ENCODE data around the gene RSPH9. TPM values are rescaled to one million over a fixed set of nuclear protein-coding genes. Genes with fewer than 3 reads are reported as not detected.
A peak's percentile ranks its signal among the peaks of the same experiment; 100 is the strongest.

RSPH9 gene
- total and polyA plus RNA-seq, 2 experiments from 2014 or later, result 0.10 to 0.39 TPM

GRCh38 chr6:43702534-43703440, 58.0 kb downstream of the RSPH9 start:
- peak; percentile 81 for ATAC-seq
- Mint-ChIP-seq H3K4me1 (peaks cover 79% of the 10 kb centered on the region), H3K4me3 (peak overlapping the region; percentile 54), H3K36me3 (ENCODE audit: low read depth) (no peaks in the 10 kb centered on the region), H3K9me3 (no peaks in the 10 kb centered on the region; the same call in 2 of the 3 replicates), H3K27me3 (ENCODE audit: insufficient read depth, low read depth, poor library complexity) (peaks cover 11% of the 10 kb centered on the region), H3K27ac (peak overlapping the region; percentile 94)
- Histone ChIP-seq H3K27me3 (ENCODE audit: insufficient read depth) (no peaks in the 10 kb centered on the region), H3K27ac (ENCODE audit: low read depth) (peak overlapping the region; percentile 94), H4K20me1 (replicated peaks; ENCODE audit: insufficient read depth) (no peaks in the 10 kb centered on the region), H3K36me3 (ENCODE audit: insufficient read depth) (no peaks in the 10 kb centered on the region), H2AFZ (peak overlapping the region; percentile 9; the same call in 1 of the 2 replicates), H3K4me1 (ENCODE audit: insufficient read depth) (peaks cover 56% of the 10 kb centered on the region), H3K4me3 (peak overlapping the region; percentile 43), H3F3A (replicated peaks; ENCODE audit: low read depth) (no peaks in the 10 kb centered on the region; the same call in 1 of the 2 replicates), H3K9me2 (ENCODE audit: insufficient read depth) (no peaks in the 10 kb centered on the region), H3K4me2 (peak overlapping the region; percentile 74), H3K79me2 (replicated peaks; ENCODE audit: insufficient read depth) (no peaks in the 10 kb centered on the region)
- TF ChIP-seq POLR2AphosphoS5 (IDR thresholded peaks at IDR 0.05; ENCODE audit: low read depth) (peak; percentile 57), EZH2phosphoT487 (IDR thresholded peaks at IDR 0.05; ENCODE audit: unreplicated experiment) (no peak), REST (IDR thresholded peaks at IDR 0.05; ENCODE audit: unreplicated experiment) (no peak), STAT1 (IDR thresholded peaks at IDR 0.05; ENCODE audit: unreplicated experiment) (no peak), CREB1 (CRISPR knock-in tag; IDR thresholded peaks at IDR 0.05; ENCODE audit: low read depth) (peak; percentile 88), ZNF331 (CRISPR knock-in tag; IDR thresholded peaks at IDR 0.05; ENCODE audit: low read depth) (no peak), JUNB (IDR thresholded peaks at IDR 0.05; ENCODE audit: unreplicated experiment) (no peak), ZNF114 (CRISPR knock-in tag; IDR thresholded peaks at IDR 0.05) (no peak), NANOG (IDR thresholded peaks at IDR 0.05; ENCODE audit: borderline replicate concordance) (no peak), EZH2 (IDR thresholded peaks at IDR 0.05; ENCODE audit: low read depth, unreplicated experiment) (no peak)
- TF ChIP-seq, protein P1, sequence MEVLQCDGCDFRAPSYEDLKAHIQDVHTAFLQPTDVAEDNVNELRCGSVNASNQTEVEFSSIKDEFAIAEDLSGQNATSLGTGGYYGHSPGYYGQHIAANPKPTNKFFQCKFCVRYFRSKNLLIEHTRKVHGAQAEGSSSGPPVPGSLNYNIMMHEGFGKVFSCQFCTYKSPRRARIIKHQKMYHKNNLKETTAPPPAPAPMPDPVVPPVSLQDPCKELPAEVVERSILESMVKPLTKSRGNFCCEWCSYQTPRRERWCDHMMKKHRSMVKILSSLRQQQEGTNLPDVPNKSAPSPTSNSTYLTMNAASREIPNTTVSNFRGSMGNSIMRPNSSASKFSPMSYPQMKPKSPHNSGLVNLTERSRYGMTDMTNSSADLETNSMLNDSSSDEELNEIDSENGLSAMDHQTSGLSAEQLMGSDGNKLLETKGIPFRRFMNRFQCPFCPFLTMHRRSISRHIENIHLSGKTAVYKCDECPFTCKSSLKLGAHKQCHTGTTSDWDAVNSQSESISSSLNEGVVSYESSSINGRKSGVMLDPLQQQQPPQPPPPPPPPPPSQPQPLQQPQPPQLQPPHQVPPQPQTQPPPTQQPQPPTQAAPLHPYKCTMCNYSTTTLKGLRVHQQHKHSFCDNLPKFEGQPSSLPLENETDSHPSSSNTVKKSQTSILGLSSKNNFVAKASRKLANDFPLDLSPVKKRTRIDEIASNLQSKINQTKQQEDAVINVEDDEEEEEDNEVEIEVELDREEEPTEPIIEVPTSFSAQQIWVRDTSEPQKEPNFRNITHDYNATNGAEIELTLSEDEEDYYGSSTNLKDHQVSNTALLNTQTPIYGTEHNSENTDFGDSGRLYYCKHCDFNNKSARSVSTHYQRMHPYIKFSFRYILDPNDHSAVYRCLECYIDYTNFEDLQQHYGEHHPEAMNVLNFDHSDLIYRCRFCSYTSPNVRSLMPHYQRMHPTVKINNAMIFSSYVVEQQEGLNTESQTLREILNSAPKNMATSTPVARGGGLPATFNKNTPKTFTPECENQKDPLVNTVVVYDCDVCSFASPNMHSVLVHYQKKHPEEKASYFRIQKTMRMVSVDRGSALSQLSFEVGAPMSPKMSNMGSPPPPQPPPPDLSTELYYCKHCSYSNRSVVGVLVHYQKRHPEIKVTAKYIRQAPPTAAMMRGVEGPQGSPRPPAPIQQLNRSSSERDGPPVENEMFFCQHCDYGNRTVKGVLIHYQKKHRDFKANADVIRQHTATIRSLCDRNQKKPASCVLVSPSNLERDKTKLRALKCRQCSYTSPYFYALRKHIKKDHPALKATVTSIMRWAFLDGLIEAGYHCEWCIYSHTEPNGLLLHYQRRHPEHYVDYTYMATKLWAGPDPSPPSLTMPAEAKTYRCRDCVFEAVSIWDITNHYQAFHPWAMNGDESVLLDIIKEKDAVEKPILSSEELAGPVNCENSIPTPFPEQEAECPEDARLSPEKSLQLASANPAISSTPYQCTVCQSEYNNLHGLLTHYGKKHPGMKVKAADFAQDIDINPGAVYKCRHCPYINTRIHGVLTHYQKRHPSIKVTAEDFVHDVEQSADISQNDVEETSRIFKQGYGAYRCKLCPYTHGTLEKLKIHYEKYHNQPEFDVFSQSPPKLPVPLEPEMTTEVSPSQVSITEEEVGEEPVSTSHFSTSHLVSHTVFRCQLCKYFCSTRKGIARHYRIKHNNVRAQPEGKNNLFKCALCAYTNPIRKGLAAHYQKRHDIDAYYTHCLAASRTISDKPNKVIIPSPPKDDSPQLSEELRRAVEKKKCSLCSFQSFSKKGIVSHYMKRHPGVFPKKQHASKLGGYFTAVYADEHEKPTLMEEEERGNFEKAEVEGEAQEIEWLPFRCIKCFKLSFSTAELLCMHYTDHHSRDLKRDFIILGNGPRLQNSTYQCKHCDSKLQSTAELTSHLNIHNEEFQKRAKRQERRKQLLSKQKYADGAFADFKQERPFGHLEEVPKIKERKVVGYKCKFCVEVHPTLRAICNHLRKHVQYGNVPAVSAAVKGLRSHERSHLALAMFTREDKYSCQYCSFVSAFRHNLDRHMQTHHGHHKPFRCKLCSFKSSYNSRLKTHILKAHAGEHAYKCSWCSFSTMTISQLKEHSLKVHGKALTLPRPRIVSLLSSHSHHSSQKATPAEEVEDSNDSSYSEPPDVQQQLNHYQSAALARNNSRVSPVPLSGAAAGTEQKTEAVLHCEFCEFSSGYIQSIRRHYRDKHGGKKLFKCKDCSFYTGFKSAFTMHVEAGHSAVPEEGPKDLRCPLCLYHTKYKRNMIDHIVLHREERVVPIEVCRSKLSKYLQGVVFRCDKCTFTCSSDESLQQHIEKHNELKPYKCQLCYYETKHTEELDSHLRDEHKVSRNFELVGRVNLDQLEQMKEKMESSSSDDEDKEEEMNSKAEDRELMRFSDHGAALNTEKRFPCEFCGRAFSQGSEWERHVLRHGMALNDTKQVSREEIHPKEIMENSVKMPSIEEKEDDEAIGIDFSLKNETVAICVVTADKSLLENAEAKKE (CRISPR knock-in tag; IDR thresholded peaks at IDR 0.05), result peak; percentile 93
- TF ChIP-seq, protein P2, sequence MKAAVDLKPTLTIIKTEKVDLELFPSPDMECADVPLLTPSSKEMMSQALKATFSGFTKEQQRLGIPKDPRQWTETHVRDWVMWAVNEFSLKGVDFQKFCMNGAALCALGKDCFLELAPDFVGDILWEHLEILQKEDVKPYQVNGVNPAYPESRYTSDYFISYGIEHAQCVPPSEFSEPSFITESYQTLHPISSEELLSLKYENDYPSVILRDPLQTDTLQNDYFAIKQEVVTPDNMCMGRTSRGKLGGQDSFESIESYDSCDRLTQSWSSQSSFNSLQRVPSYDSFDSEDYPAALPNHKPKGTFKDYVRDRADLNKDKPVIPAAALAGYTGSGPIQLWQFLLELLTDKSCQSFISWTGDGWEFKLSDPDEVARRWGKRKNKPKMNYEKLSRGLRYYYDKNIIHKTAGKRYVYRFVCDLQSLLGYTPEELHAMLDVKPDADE (IDR thresholded peaks at IDR 0.05), result no peak
- TF ChIP-seq, protein P3, sequence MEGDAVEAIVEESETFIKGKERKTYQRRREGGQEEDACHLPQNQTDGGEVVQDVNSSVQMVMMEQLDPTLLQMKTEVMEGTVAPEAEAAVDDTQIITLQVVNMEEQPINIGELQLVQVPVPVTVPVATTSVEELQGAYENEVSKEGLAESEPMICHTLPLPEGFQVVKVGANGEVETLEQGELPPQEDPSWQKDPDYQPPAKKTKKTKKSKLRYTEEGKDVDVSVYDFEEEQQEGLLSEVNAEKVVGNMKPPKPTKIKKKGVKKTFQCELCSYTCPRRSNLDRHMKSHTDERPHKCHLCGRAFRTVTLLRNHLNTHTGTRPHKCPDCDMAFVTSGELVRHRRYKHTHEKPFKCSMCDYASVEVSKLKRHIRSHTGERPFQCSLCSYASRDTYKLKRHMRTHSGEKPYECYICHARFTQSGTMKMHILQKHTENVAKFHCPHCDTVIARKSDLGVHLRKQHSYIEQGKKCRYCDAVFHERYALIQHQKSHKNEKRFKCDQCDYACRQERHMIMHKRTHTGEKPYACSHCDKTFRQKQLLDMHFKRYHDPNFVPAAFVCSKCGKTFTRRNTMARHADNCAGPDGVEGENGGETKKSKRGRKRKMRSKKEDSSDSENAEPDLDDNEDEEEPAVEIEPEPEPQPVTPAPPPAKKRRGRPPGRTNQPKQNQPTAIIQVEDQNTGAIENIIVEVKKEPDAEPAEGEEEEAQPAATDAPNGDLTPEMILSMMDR (conservative IDR thresholded peaks at IDR 0.05; ENCODE audit: low read depth in 2 of 2), result no peak
- DNase-seq (ENCODE audit: low spot score), result peak; percentile 98

Measured in GM23338 (cell line).